NCI-H774 (cell line): ENCODE data around the gene SLC27A1.
A peak's percentile ranks its signal among the peaks of the same experiment; 100 is the strongest.
"Not testable (repeated sequence)": the region's sequence is repeated elsewhere in the genome, so short reads cannot be mapped to it uniquely, and the experiment has no call there.

Experiments used
- DNase-seq: peaks from one replicate; lab custom pipeline; 2025; lab: John Stamatoyannopoulos, UW

SLC27A1 gene

DNA sequence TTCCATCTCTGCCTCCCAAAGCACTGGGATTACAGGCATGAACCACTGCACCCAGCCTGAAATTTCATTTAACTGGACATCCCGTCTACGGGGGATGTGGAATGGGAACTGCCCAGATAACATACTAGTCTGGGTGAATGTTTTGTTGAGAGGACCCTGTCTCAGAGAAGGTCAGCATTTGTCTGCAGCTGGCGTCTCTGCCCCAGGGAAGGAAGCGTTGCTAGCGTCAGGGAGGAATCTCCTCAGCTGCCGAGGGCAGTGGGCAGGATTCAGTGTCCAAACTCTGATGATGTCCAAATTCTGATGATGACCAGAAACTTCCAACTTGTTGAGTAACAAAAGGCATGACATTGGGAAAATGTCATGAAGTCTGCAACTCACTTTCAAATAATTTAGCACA, 12.7 kb upstream of the SLC27A1 start:
- no peak for DNase-seq

DNA sequence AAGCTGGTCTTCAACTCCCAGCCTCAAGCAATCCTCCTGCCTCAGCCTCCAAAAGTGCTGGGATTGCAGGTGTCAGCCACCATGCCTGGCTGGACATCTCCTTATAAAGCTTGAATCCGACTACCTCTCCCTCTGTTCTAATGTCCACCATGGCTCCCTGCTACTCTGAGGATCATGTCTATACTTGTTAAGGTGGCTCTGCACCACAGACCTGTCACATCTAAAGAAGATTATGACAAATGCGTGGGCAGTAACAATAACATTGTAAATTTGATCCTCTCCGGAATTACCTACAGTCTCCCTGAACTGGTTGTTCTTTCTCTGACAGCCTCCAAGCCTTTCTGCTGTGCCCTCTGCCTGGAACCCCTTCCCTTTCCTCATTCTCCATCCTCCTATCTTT, 11.4 kb upstream of the SLC27A1 start:
- no peak for DNase-seq

DNA sequence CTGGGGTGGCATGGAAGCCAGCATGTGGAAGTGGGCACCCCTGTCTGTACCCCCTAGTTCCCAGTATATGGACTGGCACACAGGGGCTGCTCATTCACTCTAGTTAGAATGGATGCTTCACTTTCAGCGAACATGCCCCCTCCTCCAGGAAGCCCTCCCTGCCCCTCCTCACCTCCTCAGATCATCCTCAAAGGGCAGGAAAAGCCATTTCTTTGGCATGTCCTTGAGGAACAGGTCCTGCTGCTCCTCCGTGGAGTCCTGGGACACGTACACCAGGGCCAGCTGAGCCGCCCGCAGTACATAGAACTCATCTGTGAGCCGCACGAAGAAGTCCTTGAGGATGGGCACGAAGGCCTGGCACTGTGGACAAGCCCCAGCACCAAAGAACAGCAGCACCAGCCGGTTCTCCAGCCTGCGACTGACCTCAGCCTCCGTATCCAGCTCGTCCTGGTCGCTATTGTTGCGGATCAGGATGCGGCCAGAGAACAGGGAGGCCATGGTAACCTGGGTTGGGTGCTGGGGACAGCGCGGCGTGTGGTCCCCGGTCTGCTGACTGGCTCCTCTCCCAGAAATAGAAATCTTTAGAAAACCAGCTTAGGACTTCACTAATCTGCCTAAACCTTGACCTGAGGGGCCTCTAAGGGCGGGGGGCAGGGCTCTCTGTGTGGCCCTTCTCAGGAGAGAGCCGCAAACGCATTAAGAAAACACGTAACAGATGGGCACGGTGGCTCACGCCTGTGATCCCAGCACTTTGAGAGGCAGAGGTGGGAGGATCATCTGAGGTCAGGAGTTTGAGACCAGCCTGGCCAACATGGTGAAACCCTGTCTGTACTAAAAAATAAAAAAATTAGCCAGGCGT, 9.7 kb upstream of the SLC27A1 start, which contains the start of gene NXNL1:
Gene NXNL1 (minus strand): TSS at position 555 of the 859 bp plus-strand sequence. CDS start 57 bp downstream, at position 498.
- no peak for DNase-seq

DNA sequence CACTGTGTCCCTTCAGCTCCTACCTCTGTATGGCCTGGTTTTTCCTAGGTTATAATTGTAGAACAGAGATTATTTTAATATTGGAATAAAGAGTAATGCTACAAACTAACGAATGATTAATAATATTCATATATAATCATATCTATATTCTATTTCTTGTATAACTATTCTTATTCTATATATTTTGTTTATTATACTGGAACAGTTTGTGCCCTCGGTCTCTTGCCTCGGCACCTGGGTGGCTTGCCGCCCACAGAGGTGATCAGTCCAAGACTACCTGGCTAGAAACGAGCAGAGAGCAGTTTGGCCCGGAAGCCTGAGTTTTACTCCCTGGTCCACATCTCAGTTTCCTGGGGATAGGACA, 3.9 kb upstream of the SLC27A1 start:
- no peak for DNase-seq

DNA sequence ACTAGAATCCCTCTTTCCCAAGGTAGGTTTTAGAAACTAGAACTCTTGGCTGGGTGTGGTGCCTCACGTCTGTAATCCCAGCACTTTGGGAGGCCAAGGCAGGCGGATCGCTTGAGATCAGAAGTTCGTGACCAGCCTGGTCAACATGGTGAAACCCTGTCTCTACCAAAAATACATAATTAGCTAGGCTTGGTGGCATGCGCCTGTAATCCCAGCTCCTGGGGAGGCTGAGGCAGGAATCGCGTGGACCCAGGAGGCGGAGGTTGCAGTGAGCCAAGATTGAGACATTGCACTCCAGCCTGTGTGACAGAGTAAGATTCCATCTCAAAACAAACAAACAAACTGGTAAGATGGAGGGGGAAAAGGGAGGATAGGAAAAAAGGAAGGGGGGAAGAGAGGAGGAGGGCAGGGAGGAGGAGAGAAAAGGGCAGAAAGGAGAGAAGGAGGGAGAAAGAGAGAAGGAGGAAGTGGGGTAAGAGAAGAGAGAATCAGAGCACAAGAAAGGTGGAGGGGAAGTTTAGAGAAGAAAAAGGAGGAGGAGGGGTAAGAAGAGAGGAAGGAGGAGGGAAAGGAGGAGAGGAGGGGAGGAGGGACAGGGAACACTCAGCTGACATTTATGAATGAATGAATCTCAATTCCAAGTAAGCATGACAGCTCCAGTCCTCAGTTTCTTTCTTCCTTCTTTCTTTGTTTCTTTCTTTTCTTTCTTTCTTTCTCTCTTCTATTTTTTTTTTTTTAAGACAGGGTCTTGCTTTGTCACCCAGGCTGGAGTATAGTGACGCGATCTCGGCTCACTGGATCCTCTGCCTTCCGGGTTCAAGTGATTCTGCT, 2.6 kb upstream of the SLC27A1 start:
- no peak for DNase-seq

DNA sequence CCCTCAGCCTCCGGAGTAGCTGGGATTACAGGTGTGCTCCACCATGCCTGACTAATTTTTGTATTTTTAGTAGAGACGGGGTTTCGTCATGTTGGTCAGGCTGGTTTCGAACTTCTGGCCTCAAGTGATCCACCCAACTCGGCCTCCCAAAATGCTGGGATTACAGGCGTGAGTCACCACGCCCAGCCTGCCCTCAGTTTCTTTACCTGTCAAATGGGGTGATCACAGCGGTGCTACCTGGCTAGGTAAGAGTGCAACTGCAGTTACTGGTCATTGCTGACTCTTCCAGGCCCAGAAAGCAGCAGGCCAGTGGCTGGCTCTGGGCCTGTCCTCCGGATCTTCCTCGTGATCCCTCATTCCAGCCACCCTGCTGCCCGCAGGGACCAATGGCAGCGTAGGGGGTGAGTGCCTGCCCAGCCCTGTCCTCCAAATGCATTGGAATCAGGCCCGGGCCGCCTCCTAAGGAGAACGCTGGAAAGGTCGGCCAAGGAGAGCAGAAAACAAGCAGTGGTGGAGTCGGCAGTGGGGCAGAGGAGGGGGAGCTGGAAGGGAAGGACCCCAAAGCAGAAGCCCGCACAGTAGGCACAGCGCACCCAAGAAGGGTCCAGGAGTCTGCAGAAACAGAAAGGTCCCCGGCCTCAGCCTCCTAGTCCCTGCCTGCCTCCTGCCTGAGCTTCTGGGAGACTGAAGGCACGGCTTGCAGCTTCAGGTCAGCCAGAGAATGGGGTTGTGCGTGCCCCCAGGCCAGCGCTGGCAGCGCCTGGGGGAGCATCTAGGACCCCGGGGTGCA, 1.8 kb upstream of the SLC27A1 start:
- DNase-seq, result no peak

DNA sequence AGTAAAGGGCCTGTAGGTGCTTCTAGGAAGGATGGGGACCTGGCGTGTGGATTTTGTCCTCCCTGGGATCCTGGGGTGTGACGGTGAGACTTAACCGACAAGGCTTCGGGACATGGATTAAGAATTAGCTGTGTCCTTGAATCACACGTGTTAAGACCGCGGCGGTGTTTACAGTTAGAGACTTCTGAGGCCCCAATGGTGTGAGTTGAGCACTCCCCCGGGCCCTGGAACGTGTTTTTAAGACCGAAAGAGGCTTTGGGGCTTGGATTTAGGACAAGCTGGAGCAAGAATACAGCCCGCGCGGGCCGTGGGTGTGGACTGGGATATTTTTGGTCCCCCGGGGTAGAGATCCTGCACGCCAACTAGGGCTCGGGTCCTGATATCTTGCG, 1.2 kb upstream of the SLC27A1 start:
- DNase-seq, result no peak

DNA sequence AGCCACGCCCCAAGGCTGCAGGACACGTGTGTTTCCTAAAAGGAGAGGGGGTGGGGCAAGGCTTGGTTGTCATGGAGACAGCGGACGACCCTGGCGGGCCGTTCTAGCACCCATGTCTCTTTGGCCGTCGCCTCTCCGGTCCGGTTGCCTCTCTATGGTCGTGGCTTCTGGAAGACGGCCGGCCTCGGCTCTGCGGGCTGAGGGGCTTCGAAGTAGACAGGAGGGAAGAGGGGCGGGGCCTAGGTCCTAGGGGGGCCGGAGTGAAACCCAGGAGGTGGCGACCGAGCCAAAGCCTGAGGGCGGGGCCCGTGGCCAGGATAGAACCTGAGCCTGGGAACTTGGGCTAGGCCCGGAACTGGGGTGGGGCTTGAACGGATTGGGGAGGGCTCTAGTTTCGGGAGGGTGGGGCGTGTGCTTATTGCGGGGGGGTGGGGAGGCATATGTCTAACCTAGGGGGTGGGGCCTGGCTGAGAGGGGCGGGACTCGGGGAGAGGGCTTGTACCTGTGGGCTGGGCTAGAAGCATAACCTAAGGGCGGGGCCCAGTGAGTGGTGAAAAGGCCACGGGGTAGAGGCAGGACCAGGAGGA, 750 bp upstream of the SLC27A1 start:
- peak; percentile 91 for DNase-seq

DNA sequence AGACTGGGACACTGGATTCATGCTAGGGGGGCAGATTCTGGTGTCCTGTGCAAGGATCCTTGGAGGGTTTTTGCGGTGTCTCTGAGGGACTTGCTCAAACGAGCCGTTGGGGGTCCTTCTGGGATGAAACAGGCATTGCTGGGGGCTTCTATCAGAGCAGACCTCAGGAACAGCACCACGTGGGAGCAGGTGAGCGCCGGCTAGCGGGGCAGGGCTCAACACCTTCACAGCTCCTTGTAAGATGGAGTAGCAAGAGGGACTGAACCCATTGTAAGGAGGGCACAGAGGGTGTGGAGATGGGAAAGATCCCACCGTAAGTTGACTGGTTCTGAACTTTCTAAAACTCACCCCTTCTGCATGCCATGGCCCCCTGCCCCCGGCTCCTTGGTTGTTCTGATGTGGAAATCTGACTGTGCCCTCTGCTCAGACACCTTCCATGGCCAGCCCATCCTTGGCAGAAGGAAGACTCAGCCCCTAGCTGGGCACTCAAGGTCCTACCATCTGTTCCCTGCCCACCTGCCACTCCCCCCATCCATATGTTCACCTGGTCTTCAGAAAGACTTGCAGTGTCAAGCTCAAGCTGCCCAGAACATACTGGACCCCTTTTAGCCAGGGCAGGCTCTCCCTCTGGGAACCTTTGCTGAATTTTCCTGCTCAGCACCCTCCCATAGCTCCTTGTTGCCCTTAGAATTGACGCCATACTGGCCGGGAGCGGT, 1.2 kb downstream of the SLC27A1 start:
- no peak for DNase-seq

DNA sequence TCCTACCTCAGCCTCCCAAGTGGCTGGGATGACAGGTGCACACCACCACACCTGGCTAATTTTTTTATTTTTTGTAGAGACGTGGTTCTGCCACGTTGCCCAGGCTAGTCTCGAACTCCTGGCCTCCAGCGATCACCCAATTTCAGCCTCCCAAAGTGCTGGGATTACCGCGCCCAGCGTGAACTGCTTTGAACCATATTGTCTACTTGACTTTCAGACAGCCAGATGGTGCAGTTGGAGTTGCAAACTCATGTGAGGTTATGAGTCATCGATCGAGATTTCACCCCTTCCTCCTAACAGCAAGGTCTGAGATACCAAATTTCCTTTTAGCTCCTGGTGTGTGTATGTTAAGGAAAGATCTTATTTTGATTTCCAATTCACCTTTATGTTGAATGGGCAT, 2.7 kb downstream of the SLC27A1 start:
- DNase-seq, result no peak

DNA sequence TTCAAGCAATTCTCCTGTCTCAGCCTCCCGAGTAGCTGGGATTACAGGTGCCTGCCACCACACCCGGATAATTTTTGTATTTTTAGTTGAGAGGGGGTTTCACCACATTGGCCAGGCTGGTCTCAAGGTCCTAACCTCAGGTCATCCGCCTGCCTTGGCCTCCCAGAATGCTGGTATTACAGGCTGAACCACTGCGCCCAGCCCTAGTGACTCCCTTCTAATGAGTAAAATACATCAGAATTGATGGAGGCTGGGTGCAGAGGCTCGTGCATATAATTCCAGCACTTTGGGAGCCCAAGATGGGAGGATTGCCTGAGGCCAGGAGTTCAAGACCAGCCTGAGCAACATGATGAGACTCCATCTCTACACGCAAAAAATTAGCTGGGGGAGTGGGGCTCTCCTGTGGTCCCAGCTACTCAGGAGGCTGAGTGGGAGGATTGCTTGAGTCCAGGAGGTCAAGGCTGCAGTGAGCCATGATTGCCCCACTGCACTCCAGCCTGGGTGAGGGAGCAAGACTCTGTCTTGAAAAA, 4.8 kb downstream of the SLC27A1 start:
- DNase-seq, result not testable (repeated sequence)

DNA sequence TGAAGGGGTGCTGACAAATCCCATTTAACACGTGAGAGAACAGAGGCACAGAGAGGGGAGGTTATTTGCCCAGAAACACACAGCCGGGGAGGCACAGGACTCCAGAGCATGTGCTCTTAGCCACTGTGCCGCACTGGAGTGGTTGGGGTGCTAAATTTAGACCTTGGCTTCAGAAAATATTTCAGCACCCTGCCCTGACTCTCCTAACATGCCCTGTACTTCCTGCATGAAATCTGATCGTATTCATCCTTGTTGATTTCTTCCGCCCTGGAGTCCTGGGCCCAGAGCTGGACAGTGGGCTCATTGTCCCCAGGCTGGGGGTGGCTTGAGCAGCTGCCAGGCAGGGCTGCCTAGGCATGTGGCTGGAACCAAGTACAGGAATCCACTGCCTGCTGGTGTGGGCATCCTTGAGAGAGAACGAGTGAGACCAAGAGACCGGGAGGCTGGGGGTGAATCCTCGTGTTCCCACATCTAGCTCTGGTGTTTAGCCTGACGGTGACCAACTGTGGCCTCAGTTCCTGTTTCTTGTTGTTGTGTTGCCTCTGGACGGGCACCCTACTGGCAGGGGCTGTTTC, 5.3 kb downstream of the SLC27A1 start:
- DNase-seq, result no peak

DNA sequence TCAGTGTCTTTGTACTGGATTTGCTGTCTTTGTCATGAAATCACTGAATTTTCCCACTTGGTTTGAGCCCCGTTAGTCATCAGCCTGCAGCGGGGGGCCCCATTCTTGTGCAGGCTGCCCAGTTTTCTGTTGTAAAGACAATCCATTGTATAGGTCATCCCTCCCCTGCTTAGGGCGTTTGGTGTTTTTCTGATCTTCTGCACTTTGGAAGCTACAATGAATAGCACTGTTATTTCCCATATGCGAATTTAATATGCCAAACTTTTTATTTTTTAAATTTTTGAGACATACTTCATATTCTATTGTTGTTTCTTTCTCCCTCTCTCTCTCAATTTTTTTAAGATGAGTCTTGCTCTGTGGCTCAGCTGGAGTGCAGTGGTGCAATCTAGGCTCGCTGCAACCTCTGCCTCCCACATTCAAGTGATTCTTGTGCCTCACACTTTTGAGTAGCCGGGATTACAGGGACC, 9.0 kb downstream of the SLC27A1 start:
- DNase-seq, result no peak

DNA sequence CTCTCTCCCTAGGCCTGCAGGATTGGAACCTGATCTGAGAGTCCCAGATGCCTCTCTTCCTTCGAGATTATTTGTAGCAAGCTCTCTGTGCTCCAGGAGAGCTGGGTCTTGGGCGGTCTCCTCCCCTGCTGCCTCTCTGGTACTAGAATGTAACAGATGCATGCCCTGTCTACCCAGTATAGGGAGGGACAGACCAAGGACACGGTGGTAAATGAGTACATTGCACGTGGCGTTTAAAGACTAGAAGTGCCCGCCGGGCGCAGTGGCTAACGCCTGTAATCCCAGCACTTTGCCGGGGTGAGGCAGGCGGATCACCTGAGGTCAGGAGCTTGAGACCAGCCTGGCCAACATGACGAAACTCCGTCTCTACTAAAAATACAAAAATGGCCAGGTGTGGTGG, 11.7 kb downstream of the SLC27A1 start:
- DNase-seq, result no peak

DNA sequence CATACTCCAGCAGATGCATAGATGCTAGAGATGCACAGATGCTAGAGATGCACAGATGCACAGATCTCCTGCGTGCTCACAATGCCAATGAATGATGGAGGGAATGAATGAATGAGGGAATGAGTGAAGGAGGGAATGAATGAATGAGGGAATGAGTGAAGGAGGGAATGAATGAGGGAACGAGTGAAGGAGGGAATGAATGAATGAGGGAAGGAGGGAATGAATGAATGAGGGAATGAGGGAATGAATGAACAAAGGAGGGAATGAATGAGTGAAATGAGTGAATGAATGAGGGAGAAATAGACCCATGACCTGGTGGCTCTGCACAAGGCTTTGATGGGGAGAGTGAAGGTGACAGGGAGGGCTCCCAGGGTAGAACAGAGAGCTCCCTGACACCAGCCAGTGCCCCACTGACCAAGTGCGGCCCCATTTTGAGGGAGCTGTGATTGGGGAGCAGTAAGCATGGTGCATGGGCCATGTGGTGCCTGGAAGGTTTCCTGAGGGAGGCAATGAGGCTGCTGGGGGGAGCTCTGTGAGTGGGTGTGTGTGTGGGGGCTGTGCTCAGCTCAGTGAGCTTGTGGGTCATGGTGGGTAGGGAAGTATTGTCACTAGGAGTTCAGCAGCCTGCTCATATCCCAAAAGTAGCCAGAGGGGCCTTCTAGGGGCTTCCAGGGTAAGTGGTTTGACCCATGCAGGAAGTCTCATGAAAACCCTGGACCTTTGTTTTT, 12.7 kb downstream of the SLC27A1 start:
- no peak for DNase-seq

DNA sequence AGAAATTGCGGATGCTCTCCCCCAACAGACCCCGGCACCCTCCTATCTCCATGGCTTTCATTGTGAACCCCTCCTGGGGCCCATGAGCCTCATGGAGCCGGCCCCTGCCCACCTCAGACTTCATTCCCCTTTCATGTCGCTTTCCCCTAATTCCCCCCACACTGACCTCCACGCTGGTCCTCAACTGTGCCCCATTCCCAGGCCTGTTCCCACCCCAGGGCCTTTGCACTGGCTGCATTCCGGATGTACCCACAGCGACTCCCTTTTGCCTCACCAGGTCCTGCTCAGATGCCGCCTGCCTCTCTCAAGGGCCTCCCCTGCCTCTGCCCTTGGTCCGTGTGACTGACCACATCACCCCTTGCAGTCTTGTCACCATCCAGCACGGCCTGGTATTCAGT, 13.3 kb downstream of the SLC27A1 start:
- DNase-seq, result no peak

DNA sequence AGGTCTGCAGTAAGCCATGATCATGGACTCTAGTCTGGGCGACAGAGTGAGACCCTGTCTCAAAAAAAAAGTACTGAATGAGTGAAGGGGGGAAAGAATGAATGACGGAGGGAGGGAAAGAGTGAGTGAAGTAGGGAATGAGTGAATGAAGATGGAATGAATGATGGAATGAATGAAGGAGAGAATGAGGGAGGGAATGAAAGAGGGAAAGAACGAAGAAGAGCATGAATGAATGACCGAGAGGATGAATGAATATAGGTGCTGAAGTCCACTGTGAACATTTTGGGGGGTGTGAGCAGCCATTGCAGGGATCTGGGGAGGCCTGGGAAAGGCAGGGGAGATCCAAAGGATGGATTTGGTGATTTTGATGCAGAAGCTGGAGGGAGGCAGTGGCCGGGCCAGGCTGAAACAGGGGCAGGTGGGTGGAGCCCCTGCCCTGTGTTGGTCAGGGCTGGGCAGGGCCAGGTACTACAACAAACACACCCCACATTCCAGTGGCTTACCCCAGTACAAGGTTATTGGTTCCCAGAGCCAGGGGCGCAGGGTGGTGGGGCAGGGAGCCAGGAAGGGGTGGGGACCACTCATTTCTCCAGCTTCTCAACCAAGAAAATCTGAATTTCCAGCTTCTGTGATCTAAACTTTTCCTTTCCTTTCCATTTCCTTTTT, 14.3 kb downstream of the SLC27A1 start:
- no peak for DNase-seq

DNA sequence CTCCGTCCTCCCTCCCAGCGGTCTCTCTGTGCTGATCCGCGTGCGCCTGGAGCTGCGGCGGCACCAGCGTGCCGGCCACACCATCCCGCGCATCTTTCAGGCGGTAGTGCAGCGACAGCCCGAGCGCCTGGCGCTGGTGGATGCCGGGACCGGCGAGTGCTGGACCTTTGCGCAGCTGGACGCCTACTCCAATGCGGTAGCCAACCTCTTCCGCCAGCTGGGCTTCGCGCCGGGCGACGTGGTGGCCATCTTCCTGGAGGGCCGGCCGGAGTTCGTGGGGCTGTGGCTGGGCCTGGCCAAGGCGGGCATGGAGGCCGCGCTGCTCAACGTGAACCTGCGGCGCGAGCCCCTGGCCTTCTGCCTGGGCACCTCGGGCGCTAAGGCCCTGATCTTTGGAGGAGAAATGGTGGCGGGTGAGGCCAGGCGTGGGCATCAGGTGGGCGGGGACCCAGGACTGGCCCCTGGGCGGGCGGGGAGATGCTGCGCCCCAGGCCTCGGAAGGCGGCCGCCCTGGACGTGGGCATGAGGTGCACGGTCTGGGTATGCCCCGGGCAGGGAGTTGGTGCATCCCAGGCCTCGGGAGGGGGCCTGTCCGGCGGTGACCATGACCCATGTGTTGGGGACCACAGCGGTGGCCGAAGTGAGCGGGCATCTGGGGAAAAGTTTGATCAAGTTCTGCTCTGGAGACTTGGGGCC, 16.4 kb downstream of the SLC27A1 start:
- DNase-seq, result no peak
